Endothelial cell of umbilical vein (primary cell): ENCODE results near the gene MRPL32. TPM values are rescaled to one million over a fixed set of nuclear protein-coding genes. Genes with fewer than 3 reads are reported as not detected.

Experiments
- BruUV-seq: library from RNA; stranded (reverse); fragments of 400-500 nt; replicated peaks from 2 replicates; lab custom pipeline; 2021; lab: Mats Ljungman, UMichigan
- CTCF ChIA-PET: fragments of 300-600, 350-600 bp; sonication (Branson Sonifier 250); formaldehyde crosslinking; loops from one replicate; lab custom pipeline; 2021; ENCODE audit warnings: antibody characterized with exemption, inconsistent platforms; lab: Charles Lee
- POLR2A ChIA-PET: fragments of 300-600, 350-600 bp; sonication (Branson Sonifier 250); formaldehyde crosslinking; loops from one replicate; lab custom pipeline; 2021; ENCODE audit warnings: antibody characterized with exemption, inconsistent platforms; lab: Charles Lee
- DNase-seq: peaks from one replicate; pipeline ENCODE4 v3.0.0-alpha.2; 2011; ENCODE audit warnings: low read depth, low spot score
- FAIRE-seq: peaks from 2 replicates; lab custom pipeline; 2011; peaks lifted over from hg19 to GRCh38; lab: Jason Lieb, UNC
- H2AFZ ChIP-seq: 2 replicates; pipeline ENCODE4 v1.6.0; 2012; ENCODE audit warnings: low read depth, low read length, control low read depth, inconsistent platforms
- H3K27ac ChIP-seq: 2 replicates; pipeline ENCODE4 v1.5.1; 2011; ENCODE audit warnings: low read depth, mild to moderate bottlenecking, control low read depth, low read length, moderate library complexity; ENCODE audit not compliant: insufficient read depth
- H3K27me3 ChIP-seq, 2 experiments: 2 replicates each; pipeline versions ENCODE4 v1.6.0 to v1.6.1; 2011; ENCODE audit warnings: low read length in 2 of 2, mixed read lengths in 1 of 2; ENCODE audit not compliant: control insufficient read depth in 2 of 2, insufficient read depth in 2 of 2
- H3K36me3 ChIP-seq, 2 experiments: 2 replicates in 1 of 2; 3 replicates in 1 of 2; pipeline ENCODE4 v1.5.1; 2011; ENCODE audit warnings: low read length in 2 of 2, mild to moderate bottlenecking in 1 of 2, moderate library complexity in 1 of 2; ENCODE audit not compliant: control insufficient read depth in 2 of 2, insufficient read depth in 2 of 2; ENCODE audit errors: extremely low read depth in 1 of 2
- H3K4me1 ChIP-seq: 3 replicates; pipeline ENCODE4 v1.5.1; 2011; ENCODE audit warnings: mild to moderate bottlenecking, low read length; ENCODE audit not compliant: control insufficient read depth, insufficient read depth; ENCODE audit errors: extremely low read depth
- H3K4me2 ChIP-seq: 2 replicates; pipeline ENCODE4 v1.6.1; 2011; ENCODE audit warnings: low read length, control low read depth, mixed read lengths; ENCODE audit not compliant: insufficient read depth
- H3K4me3 ChIP-seq, 3 experiments: fragments of 200-600 bp in 1 of 3; sonication (generic), shearing (Covaris generic) in 1 of 3; replicated peaks in 1 of 3; 2 replicates each; pipeline ENCODE4 v1.5.1; 2011 to 2016; ENCODE audit warnings: control low read depth in 3 of 3, low read length in 3 of 3, mild to moderate bottlenecking in 2 of 3, inconsistent platforms in 1 of 3, low read depth in 1 of 3, moderate library complexity in 1 of 3; ENCODE audit not compliant: insufficient read depth in 1 of 3
- H3K79me2 ChIP-seq: 2 replicates; pipeline ENCODE4 v1.6.0; 2012; ENCODE audit warnings: low read length, inconsistent platforms; ENCODE audit not compliant: control insufficient read depth, insufficient read depth
- H3K9ac ChIP-seq: replicated peaks from 2 replicates; pipeline ENCODE3; 2011; ENCODE audit warnings: low read length, control low read depth; ENCODE audit not compliant: insufficient read depth; ENCODE audit errors: extremely low read depth
- H3K9me1 ChIP-seq: replicated peaks from 3 replicates; pipeline ENCODE4 v1.6.0; 2011; ENCODE audit warnings: mild to moderate bottlenecking, low read length; ENCODE audit not compliant: control insufficient read depth, insufficient read depth; ENCODE audit errors: extremely low read depth
- H3K9me3 ChIP-seq: replicated peaks from 2 replicates; pipeline ENCODE4 v1.5.1; 2012; ENCODE audit warnings: low read length, inconsistent platforms; ENCODE audit not compliant: control insufficient read depth, insufficient read depth
- H4K20me1 ChIP-seq: replicated peaks from 2 replicates; pipeline ENCODE3; 2011; ENCODE audit warnings: mild to moderate bottlenecking, low read length; ENCODE audit not compliant: control insufficient read depth, insufficient read depth; ENCODE audit errors: extremely low read depth
- CTCF ChIP-seq, 2 donors: IDR thresholded peaks; 1 replicate in 1 of 2; 2 replicates in 1 of 2; pipeline ENCODE4 v1.5.1; 2011; ENCODE audit warnings: low read length in 2 of 2, mild to moderate bottlenecking in 2 of 2, moderate library complexity in 2 of 2, control low read depth in 1 of 2, inconsistent platforms in 1 of 2, low read depth in 1 of 2; ENCODE audit not compliant: insufficient read depth in 1 of 2; ENCODE audit errors: extremely low read depth in 1 of 2
- EZH2 ChIP-seq: IDR thresholded peaks from 2 replicates; pipeline ENCODE4 v1.6.1; 2012; ENCODE audit warnings: borderline replicate concordance, low read depth, mild to moderate bottlenecking, moderate library complexity, low read length, inconsistent platforms; ENCODE audit not compliant: severe bottlenecking
- FOS ChIP-seq: IDR thresholded peaks from 2 replicates; pipeline ENCODE4 v1.6.1; 2011; ENCODE audit warnings: mild to moderate bottlenecking, low read length, moderate library complexity, borderline replicate concordance; ENCODE audit not compliant: insufficient read depth
- GATA2 ChIP-seq: IDR thresholded peaks from 2 replicates; pipeline ENCODE4 v1.7.0; 2011; ENCODE audit warnings: low read depth, mild to moderate bottlenecking, moderate library complexity, mixed read lengths, low read length; ENCODE audit not compliant: insufficient read length, insufficient read depth
- JUN ChIP-seq: IDR thresholded peaks from 2 replicates; pipeline ENCODE4 v1.6.1; 2011; ENCODE audit warnings: borderline replicate concordance, low read depth; ENCODE audit not compliant: insufficient read length, insufficient read depth
- MAX ChIP-seq: IDR thresholded peaks from 2 replicates; pipeline ENCODE4 v1.6.1; 2011; ENCODE audit not compliant: insufficient read depth, insufficient read length
- MYC ChIP-seq: IDR thresholded peaks from one replicate; pipeline ENCODE4 v1.6.1; 2011; ENCODE audit warnings: mild to moderate bottlenecking, low read depth, low read length
- POLR2A ChIP-seq: IDR thresholded peaks from 2 replicates; pipeline ENCODE4 v1.6.1; 2012; ENCODE audit warnings: low read depth, mild to moderate bottlenecking, control low read depth, low read length
- POLR2AphosphoS5 ChIP-seq: IDR thresholded peaks from 2 replicates; pipeline ENCODE4 v1.6.1; 2012; ENCODE audit warnings: low read depth, mild to moderate bottlenecking, control low read depth, low read length, moderate library complexity; ENCODE audit not compliant: insufficient read depth
- dilution Hi-C: fragments of 300-500 bp; cut with MboI; formaldehyde crosslinking; loops from one replicate; pipeline ENCODE4 v1.15.0; 2019; ENCODE audit warnings: low sequenced_read_pairs; ENCODE audit not compliant: extremely low pct_ligation_motif_present
- intact Hi-C: fragments of 100-400 bp; cut with micrococcal nuclease; formaldehyde crosslinking; loops from one replicate; pipeline ENCODE4 v1.10.0; 2022
- polyA plus RNA-seq, 4 experiments: library from polyadenylated mRNA; depleted of rRNA in 3 of 4; stranded (reverse) in 3 of 4; unstranded in 1 of 4; fragments of >200 nt; gene quantifications; 2 replicates each; pipeline versions ENCODE4 v1.2.1 to v1.2.3, GENCODE V29; 2011 to 2012; ENCODE audit warnings: missing spikeins in 1 of 4
- total RNA-seq: library from RNA; stranded (reverse); gene quantifications from 2 replicates; pipeline ENCODE4 v1.2.3, GENCODE V29; 2021

The MRPL32 gene
- total and polyA plus RNA-seq, 2 donors (not counting 3 experiments of a cell fraction or from before 2014, with no cell fraction given), result 39.9 to 62.2 TPM

GRCh38 chr7:42956062-42956461 is 23.9 kb downstream of the MRPL32 start:
- FAIRE-seq (no peak), DNase-seq (no peak)
- H3K9me1 ChIP-seq, result no peaks in the 10 kb centered on the region
- no peak overlapping the region for H3K4me3 ChIP-seq
- POLR2A ChIA-PET, result no interaction called here
- no peaks in the 10 kb centered on the region for H3K9me3 ChIP-seq
- TF ChIP-seq FOS, result no peak
- TF ChIP-seq CTCF (IDR thresholded peaks at IDR 0.05; ENCODE audit: extremely low read depth in 1 of 2, insufficient read depth in 1 of 2, low read depth in 1 of 2, low read length in 2 of 2), result no peak
- TF ChIP-seq EZH2, result no peak
- no peak for TF ChIP-seq MAX
- no peak for TF ChIP-seq JUN
- no peak for TF ChIP-seq POLR2A
- no peak for TF ChIP-seq MYC
- no peak for TF ChIP-seq GATA2
- TF ChIP-seq POLR2AphosphoS5, result no peak
- H3K79me2 ChIP-seq, result no peaks in the 10 kb centered on the region
- no peaks in the 10 kb centered on the region for H3K4me1 ChIP-seq
- no peak overlapping the region for H3K27ac ChIP-seq
- H4K20me1 ChIP-seq, result no peaks in the 10 kb centered on the region
- no TSS peak for BruUV-seq
- CTCF ChIA-PET, result no interaction called here
- no peak overlapping the region for H2AFZ ChIP-seq
- intact Hi-C loops, result no loop called here
- H3K27me3 ChIP-seq, result peaks cover 0 to 4% of the 10 kb centered on the region in 2 experiments
- dilution Hi-C loops, result no loop called here
- H3K36me3 ChIP-seq, result no peaks in the 10 kb centered on the region
- H3K4me2 ChIP-seq, result no peak overlapping the region
- H3K9ac ChIP-seq, result no peak overlapping the region
